Measurements from ENCODE around the gene ALG1.
A peak's percentile ranks its signal among the peaks of the same experiment; 100 is the strongest.
"Not testable (repeated sequence)": the region's sequence is repeated elsewhere in the genome, so short reads cannot be mapped to it uniquely, and the experiment has no call there.

Gene ALG1

GRCh38 chr16:5071681-5072333 lies at the start of gene ALG1:
ALG1 (plus strand) TSS chr16:5071843; CDS start chr16:5071850, 7 bp downstream.
- peak; percentile 92 for DNase-seq

DNA sequence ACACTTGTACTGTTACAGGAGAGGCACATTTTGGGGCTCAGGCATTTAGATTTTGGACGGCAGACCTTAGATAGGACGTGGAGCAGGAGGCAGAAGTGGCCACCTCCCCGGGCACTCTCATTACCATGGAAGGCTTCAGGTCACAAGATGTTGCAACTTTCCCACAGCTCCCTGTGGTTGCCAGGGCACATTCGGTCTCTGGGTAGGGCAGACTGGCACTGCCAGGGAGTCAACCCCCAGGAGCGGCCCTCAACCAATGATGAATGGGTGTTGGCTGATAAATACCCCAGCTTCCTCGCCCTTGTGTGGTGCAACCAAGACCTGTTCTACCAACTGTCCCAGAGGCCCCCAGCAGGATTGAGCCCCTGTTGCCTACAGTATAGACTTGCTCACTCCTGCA lies 49.1 kb upstream of the ALG1 start:
- no peak for DNase-seq

- DNase-seq, result no peak
Measured at GRCh38 chr16:5024632-5025031, 47.0 kb upstream of the ALG1 start.

DNA sequence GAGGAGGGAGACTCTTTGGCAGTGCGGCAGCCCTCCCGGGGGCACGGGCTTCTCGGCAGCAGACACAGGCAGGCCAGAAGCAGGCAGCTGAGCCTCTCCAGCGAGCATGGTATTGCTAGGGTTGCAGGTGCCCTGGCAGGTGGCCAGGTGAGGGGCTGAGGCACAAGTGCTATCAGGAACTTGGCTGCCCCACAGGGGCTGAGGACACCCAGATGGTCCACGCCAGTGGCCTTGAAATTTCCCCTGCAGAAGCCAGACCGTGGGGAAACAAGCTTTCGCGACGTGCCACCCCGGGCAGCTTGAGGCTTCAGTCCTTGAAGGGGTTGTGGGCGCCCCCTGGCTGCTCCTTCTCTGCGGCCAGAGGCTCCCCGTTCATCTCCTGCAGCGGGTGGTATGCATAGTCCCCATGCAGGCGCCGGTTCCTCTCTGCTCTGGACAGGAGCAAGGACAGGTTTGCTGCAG lies 46.4 kb upstream of the ALG1 start:
- no peak for DNase-seq

GRCh38 chr16:5026664-5027063 lies 45.0 kb upstream of the ALG1 start:
- DNase-seq, result no peak

DNA sequence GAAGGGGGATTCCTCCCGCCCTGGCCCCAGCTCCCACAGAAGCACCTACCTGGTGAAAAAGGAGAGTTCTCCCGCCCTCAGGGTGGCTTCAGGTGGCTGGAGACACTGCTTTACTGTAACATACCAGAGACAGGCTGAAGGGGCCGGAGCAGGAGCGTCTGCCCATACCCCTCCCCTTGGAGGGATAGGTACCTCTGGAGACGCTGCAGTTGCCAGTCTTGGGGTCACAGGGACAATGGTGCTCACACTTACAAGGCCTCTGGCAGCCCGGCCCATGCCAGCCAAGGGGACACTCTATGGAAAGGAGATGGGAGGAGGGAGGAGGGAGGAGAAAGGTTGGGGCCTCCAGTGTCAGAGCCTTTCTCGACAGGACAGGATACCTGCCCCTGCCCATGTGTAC lies 44.6 kb upstream of the ALG1 start:
- no peak for DNase-seq

DNA sequence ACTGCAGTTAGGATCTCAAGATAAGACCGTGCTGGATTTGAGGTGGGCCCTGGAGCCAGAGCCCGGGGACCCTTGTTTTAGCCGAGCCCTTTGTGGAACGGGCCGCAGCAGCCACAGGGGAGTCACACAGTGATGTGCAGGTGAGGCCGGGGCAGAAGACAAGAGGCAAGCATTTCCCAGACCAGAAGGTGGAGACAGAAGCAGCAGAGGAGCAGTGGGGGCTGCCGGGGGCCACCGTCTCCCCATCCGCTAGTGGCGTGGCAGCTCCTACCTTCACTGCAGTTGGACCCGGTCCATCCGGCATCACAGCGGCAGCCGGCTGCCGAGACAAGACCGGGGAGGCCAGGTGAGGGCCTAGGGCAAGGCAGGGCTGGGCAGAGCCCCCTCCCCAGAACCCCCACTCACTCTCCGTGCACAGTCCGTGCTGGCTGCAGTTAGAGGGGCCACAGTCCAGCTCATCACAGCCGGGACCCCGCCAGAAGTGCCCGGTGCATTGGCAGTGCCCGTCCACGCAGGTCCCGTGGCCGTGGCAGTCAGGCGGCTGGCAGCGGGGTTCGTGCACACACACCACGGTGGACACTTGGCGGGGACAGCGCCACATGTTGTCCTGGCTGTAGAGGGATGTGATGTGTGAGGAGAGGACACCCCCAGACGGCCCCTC lies 43.9 kb upstream of the ALG1 start:
- DNase-seq, result no peak

DNA sequence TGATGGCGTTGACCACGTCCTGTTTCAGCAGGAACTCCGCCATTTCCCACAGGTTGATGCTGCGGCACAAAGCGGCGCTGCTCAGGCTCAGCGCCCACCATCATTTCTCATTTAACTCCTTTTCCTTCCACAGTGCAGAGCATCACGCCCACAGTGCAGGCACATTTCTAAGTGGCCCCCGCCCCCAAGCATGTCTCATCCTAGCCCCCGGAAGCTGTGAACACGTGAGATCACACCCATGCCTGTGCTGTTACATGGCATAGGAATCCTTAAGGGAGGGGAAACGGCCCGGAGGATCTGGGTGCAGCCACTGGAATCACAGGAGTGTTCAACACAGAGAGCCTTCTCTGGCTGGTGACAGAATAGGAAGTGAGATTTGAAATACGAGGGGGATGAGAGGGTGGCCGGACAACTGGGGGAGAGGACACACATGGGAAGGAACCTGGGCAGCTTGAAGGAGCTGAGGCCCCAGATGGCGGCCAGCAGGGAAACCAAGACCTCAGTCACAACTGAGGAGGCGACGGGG lies 42.6 kb upstream of the ALG1 start:
- DNase-seq, result no peak

DNA sequence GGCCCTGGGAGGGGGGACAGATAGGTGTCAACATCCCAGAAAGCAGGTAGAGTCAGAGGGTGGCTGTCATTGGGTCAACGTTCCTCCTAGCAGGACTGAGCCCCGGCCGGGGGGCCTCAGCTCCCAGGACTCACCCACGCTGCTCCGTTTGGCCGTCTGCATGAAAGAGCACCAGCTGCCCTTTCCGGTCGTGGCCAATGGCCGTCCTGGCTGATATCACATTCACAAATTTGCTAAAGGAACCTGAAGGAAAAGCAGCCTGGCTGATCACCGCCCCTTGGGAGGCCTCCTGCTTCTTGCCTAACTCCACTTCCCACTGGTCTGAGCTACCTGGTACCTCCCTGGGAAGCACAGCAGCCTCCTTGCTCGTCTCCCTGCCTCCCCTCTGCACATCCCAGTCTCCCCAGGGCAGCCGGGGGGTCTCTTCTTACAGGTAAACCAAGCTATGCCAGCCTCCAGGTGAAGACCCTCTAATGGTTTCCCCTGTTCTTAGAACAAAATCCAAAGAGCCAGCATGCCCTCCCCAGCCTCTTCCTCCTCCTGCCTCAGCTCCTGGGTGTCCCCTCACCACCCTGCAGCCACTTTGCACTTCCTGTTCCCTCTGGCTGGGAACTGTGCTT lies 41.3 kb upstream of the ALG1 start:
- no peak for DNase-seq

DNA sequence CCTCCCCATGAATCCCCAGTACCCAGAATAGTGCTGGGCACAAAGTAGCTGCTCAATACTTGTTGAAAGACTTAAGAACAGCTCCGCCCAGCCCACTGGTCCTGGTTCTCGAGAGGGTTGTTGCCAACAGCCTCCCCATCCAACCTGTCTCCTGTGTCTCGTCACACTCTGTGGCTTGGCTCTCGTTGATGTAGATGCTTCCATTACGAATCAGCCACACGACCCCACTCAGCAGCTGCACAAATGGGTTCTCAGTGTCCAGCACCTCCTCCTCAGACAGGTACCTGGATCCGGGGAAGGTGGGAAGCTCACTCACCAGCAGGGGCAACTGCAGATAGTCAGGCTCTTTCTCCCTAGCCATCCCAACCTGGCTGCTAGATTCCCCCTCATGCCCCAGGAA lies 40.0 kb upstream of the ALG1 start:
- no peak for DNase-seq

DNA sequence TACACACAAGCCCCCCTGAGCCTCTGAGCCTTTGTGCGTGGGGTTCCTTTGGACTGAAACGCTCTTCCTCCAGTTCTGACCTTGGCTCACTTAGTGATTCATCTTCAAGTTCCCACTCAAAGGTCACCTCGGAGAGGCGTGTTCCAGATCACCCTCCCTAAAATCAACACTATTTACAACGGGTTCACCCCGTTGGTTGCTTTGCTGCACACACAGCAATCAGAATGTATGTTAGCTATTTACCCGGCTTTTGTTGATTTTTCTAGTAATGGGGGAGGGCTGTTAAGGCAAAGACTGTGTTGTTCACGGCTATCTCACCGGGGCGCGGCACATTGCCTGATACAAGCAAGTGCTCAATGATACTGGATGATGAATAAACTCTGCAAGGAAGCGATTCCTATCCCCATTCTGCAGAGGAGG lies 38.9 kb upstream of the ALG1 start:
- no peak for DNase-seq

DNA sequence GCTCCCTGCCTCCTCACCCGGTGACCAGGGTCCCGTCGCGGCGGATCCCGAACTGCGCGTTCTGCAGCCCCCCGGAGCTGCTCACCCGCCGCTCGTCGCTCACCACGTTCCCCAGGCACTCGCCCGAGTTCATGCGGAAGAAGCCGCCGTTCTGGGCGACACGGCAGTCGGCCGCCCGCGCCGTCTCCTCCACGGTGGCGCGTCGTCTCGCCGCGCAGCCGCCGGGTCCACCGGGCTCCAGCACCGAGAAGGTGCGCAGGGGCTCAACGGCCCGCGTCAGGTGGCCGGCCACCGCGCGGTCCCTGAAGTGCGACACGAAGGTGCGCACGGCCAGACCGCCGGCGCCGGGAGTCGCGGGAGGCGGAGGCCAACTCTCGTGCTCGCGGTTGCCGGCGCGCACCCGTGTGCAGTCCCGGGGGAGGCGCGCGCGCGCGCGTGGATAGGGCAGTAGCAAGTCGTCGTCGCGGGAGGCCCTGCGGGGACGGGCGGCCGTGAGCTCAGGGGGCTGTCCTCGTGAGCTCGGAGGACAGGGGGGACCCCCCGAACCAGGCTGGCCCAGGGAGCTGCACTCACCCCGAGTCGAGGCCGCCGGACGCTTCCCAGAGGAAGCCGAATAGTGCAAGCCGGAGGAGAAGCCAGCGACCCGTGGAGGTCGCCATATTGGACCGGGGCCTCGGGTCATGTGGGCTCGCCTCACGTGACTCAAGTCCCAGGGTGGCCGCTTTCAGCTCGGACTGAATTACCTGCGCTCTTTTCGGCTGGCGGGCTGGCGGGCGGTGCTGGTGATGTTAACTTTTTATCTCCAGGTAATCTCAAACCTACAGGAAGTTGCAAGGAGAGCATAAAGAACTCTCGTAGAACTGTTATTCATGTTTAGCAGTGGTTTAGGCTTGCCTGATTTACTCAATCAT lies 38.1 kb upstream of the ALG1 start, which contains the start of gene NAGPA:
Gene NAGPA, minus strand, starts transcription at position 680 of the 911 bp plus-strand sequence. Its CDS starts 21 bp downstream, at position 659.
- peak; percentile 86 for DNase-seq

DNA sequence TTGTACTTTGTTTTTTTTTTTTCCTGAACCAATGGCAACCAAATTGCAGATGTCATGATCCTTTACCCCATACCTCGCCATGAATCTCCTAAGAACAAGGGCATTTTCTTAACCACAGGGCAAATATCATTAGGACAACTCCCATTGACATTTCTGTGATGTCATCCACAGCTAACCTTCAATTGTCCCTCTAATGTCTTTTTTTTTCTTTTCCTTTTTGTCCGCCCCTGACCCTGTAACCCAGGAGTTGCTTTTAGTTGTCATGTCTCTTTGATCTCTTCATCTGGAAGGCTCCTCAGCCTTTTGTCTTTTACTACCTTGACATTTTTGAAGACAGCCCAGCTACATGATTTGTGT lies 37.5 kb upstream of the ALG1 start:
- DNase-seq, result no peak

GRCh38 chr16:5035909-5036227 lies 35.8 kb upstream of the ALG1 start:
- no peak for DNase-seq

DNA sequence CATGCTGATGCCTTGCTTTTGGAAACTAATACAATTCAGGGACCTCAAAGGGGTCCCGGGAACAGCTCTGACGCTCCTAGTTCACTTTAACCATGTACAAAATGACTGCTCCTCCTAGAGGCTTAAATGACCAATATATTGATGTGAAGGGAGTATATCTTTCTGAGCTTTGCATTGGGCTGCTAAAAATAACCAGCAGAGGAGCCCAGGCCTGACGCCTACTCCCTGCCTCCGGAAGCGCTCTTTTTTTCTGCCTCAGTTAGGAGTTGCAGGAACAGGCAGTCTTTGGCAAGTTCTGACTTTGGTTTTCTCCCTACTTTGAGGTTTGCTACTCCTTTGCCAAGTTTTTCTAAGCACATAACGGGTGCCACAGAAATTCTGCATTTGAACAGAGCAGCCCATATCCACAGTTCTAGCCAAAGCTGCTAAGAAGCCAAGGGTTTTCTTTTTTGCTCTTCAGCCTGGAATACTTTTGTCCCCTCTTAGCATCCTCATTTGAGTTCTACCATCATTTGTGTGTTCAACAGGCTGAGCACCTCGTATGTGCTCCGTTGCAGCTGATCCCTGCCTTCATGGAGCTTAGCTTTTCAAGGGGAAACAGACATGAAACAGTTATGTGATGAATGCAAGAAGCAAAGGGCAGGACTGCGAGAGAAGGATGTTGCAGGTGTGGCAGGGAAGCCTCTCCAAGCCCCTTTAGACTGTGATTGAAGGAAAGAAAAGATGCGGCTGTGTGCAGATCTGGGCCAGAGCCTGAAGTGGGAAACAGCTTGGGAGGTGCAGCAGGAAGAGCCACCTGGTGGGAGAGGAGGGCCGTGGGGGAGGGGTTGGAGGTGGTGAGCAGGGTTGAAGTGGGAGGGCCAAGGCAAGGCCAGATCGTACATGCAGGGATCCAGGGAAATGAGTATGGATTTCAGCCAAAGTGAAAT lies 35.2 kb upstream of the ALG1 start:
- no peak for DNase-seq

GRCh38 chr16:5040451-5040850 lies 31.2 kb upstream of the ALG1 start:
- no peak for DNase-seq

- no peak for DNase-seq
Measured at GRCh38 chr16:5041600-5042133, 30.0 kb upstream of the ALG1 start.

- DNase-seq, result no peak
Measured at GRCh38 chr16:5042574-5043171, 29.0 kb upstream of the ALG1 start.

DNA sequence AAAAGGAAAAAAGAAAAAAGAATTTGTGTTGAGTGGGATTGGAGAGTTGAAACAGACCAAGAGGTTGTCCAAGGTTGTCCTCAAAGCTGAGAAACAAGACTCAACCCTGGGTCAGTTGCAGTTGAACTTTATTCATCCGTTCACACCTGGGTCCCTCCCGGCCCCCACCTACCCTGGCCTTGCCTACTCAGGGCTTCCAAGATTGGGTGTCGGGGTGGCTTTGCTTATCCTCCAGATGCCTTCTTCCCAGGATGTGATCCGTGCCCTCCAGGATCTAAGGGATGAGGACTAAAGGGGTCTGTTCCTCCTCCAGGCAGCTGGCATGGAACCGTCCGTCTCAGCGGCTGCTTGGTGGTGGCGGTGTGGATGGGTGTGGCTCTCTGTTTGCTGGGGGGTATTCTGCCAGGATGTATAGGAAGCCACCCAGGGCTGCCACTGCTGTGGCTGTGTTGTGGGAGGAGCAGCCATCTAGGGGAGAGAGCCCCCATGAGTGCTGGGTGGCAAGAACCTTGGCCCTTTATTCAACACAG lies 27.6 kb upstream of the ALG1 start:
- no peak for DNase-seq

DNA sequence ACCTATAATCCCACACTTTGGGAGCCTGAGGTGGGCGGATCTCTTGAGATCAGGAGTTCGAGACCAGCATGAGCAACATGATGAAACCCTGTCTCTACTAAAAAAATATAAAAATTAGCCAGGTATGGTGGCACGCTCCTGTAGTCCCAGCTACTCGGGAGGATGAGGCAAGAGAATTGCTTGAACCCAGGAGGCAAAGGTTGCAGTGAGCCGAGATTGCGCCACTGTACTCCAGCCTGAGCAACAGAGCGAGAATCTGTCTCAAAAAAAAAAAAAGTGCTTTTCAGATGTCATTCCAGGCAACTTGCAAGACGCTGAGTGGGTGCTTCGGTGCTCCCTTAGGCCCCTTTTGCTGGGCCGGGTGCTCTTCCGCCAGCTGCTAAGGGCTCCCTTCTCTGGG lies 27.1 kb upstream of the ALG1 start:
- not testable (repeated sequence) for DNase-seq
